ENCODE data around the gene PBX3. TPM values are rescaled to one million over a fixed set of nuclear protein-coding genes. Genes with fewer than 3 reads are reported as not detected.

The PBX3 gene
- total RNA-seq, 2 experiments from 2014 or later, result 40.8 to 54.6 TPM

GRCh38 chr9:125908966-125909365, 161.8 kb downstream of the PBX3 start:
- no peak overlapping the region for H3K27ac ChIP-seq (ENCODE audit: low read depth, low read length, poor library complexity, severe bottlenecking)
- no peak overlapping the region for H2AFZ ChIP-seq (ENCODE audit: low read length)
- no peak for DNase-seq (ENCODE audit: low spot score)
- intact Hi-C loops (cut with micrococcal nuclease; ENCODE audit: unreplicated experiment), result no loop called here
- H3K9me3 ChIP-seq (ENCODE audit: low read length), result no peaks in the 10 kb centered on the region
- H3K4me3 ChIP-seq (ENCODE audit: low read depth, low read length, poor library complexity, severe bottlenecking), result no peak overlapping the region
- no peaks in the 10 kb centered on the region for H3K36me3 ChIP-seq (ENCODE audit: insufficient read depth, low read length)
- H3K4me2 ChIP-seq (ENCODE audit: low read length), result no peak overlapping the region
- TF ChIP-seq EZH2phosphoT487 (IDR thresholded peaks at IDR 0.05; ENCODE audit: borderline replicate concordance, low read depth, low read length), result no peak
- TF ChIP-seq, protein P1, sequence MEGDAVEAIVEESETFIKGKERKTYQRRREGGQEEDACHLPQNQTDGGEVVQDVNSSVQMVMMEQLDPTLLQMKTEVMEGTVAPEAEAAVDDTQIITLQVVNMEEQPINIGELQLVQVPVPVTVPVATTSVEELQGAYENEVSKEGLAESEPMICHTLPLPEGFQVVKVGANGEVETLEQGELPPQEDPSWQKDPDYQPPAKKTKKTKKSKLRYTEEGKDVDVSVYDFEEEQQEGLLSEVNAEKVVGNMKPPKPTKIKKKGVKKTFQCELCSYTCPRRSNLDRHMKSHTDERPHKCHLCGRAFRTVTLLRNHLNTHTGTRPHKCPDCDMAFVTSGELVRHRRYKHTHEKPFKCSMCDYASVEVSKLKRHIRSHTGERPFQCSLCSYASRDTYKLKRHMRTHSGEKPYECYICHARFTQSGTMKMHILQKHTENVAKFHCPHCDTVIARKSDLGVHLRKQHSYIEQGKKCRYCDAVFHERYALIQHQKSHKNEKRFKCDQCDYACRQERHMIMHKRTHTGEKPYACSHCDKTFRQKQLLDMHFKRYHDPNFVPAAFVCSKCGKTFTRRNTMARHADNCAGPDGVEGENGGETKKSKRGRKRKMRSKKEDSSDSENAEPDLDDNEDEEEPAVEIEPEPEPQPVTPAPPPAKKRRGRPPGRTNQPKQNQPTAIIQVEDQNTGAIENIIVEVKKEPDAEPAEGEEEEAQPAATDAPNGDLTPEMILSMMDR (conservative IDR thresholded peaks at IDR 0.05; ENCODE audit: low read length), result no peak
- ChIA-PET CTCF (ENCODE audit: unreplicated experiment) (no interaction called here), POLR2A (interaction anchor here (1.6 kb wide), 1 partner anchor 11 kb away, joined by 4 read pairs; no protein-coding TSS in a partner anchor)
- BruUV-seq (replicated peaks), result no TSS peak
- no peaks in the 10 kb centered on the region for H3K79me2 ChIP-seq (ENCODE audit: insufficient read depth, low read depth, low read length)
- H3K4me1 ChIP-seq (ENCODE audit: insufficient read depth, low read length, poor library complexity, severe bottlenecking), result no peaks in the 10 kb centered on the region
- no peaks in the 10 kb centered on the region; the same call in 1 of the 2 replicates for H4K20me1 ChIP-seq (ENCODE audit: insufficient read depth, low read length)
- no peaks in the 10 kb centered on the region for H3K9me2 ChIP-seq (ENCODE audit: insufficient read depth, low read length)

DNA sequence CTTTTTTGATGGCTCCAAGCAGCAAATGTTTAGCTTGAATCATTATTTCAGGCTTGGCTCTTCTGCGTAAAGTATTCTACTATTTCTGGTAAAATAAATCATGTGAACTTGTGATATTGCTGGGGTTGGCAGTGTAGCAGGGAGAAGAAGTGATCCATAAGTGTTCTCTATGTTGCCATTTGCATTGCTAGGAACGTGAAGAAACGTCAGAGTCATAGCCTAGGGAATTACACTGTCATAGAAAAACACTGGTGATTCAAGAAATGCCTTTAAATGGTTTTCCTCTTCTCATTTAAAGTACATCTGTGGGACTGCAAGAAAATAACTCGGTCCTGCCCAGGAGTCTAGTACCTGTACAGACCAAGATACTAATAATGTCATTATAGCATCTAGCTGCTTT, 162.3 kb downstream of the PBX3 start:
- POLR2A ChIA-PET, result interaction anchor here (1.6 kb wide), 1 partner anchor 11 kb away, joined by 4 read pairs; no protein-coding TSS in a partner anchor

DNA sequence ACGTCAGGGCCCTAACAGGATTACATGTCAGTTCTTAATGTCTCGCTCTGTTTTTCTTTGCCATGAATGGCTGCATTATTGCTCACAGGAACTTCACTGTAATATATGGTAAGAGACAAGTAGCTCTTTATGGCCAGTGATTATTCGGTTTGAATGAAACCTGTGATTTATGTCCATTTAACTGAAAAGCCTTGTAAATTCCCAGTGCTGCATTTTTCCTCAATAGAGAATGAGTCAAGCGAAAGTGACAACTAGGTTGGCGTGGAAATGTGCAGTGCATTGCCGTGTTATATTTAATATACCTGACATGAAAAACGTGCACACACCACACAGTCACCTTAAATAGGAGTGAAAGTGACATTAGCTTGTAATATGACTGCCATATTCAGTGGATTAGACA, 163.1 kb downstream of the PBX3 start:
- no peaks in the 10 kb centered on the region for H3K9me3 ChIP-seq (ENCODE audit: low read length)
- no peaks in the 10 kb centered on the region; the same call in 1 of the 2 replicates for H4K20me1 ChIP-seq (ENCODE audit: insufficient read depth, low read length)
- no peaks in the 10 kb centered on the region for H3K79me2 ChIP-seq (ENCODE audit: insufficient read depth, low read depth, low read length)
- ChIA-PET CTCF (ENCODE audit: unreplicated experiment) (no interaction called here), POLR2A (interaction anchor here (0.9 to 1.6 kb wide), 2 partner anchors 10 to 53 kb away, joined by 3 to 4 read pairs; no protein-coding TSS in a partner anchor)
- intact Hi-C loops (cut with micrococcal nuclease; ENCODE audit: unreplicated experiment), result no loop called here
- H3K36me3 ChIP-seq (ENCODE audit: insufficient read depth, low read length), result no peaks in the 10 kb centered on the region
- H2AFZ ChIP-seq (ENCODE audit: low read length), result no peak overlapping the region
- H3K27ac ChIP-seq (ENCODE audit: low read depth, low read length, poor library complexity, severe bottlenecking), result no peak overlapping the region
- no peak for DNase-seq (ENCODE audit: low spot score)
- H3K4me1 ChIP-seq (ENCODE audit: insufficient read depth, low read length, poor library complexity, severe bottlenecking), result no peaks in the 10 kb centered on the region
- no peak for TF ChIP-seq EZH2phosphoT487 (IDR thresholded peaks at IDR 0.05; ENCODE audit: borderline replicate concordance, low read depth, low read length)
- TF ChIP-seq, protein P1 (conservative IDR thresholded peaks at IDR 0.05; ENCODE audit: low read length), result no peak
- no peaks in the 10 kb centered on the region for H3K9me2 ChIP-seq (ENCODE audit: insufficient read depth, low read length)
- BruUV-seq (replicated peaks), result no TSS peak
- H3K4me3 ChIP-seq (ENCODE audit: low read depth, low read length, poor library complexity, severe bottlenecking), result no peak overlapping the region
- no peak overlapping the region for H3K4me2 ChIP-seq (ENCODE audit: low read length)

More for the DNA sequence above, 162.3 kb downstream of the PBX3 start:
- no peak overlapping the region for H3K27ac ChIP-seq (ENCODE audit: low read depth, low read length, poor library complexity, severe bottlenecking)
- intact Hi-C loops (cut with micrococcal nuclease; ENCODE audit: unreplicated experiment), result no loop called here
- H3K4me1 ChIP-seq (ENCODE audit: insufficient read depth, low read length, poor library complexity, severe bottlenecking), result no peaks in the 10 kb centered on the region
- H3K9me3 ChIP-seq (ENCODE audit: low read length), result no peaks in the 10 kb centered on the region
- no TSS peak for BruUV-seq (replicated peaks)
- H3K4me2 ChIP-seq (ENCODE audit: low read length), result no peak overlapping the region
- H3K79me2 ChIP-seq (ENCODE audit: insufficient read depth, low read depth, low read length), result no peaks in the 10 kb centered on the region
- no peak for DNase-seq (ENCODE audit: low spot score)
- H3K36me3 ChIP-seq (ENCODE audit: insufficient read depth, low read length), result no peaks in the 10 kb centered on the region
- no peaks in the 10 kb centered on the region; the same call in 1 of the 2 replicates for H4K20me1 ChIP-seq (ENCODE audit: insufficient read depth, low read length)
- CTCF ChIA-PET (ENCODE audit: unreplicated experiment), result no interaction called here
- no peaks in the 10 kb centered on the region for H3K9me2 ChIP-seq (ENCODE audit: insufficient read depth, low read length)
- no peak overlapping the region for H3K4me3 ChIP-seq (ENCODE audit: low read depth, low read length, poor library complexity, severe bottlenecking)
- TF ChIP-seq, protein P1 (conservative IDR thresholded peaks at IDR 0.05; ENCODE audit: low read length), result no peak
- TF ChIP-seq EZH2phosphoT487 (IDR thresholded peaks at IDR 0.05; ENCODE audit: borderline replicate concordance, low read depth, low read length), result no peak
- H2AFZ ChIP-seq (ENCODE audit: low read length), result no peak overlapping the region

All from OCI-LY7 (cell line).